Liver (tissue), 9 donors: Measurements from ENCODE around the gene PASK. TPM values are rescaled to one million over a fixed set of nuclear protein-coding genes. Genes with fewer than 3 reads are reported as not detected.

Experiments
- DNase-seq: peaks from one replicate; pipeline ENCODE4 v3.0.0-alpha.2; 2017; ENCODE audit warnings: low spot score
- H3K27ac ChIP-seq, 2 donors: one replicate each; pipeline ENCODE4 v1.7.0; 2013; ENCODE audit warnings: inconsistent platforms in 2 of 2, low read length in 2 of 2, control low read depth in 1 of 2, low read depth in 1 of 2, mild to moderate bottlenecking in 1 of 2
- H3K27me3 ChIP-seq, 4 donors: one replicate each; pipeline versions ENCODE4 v1.6.1 to v1.7.0; 2013; ENCODE audit warnings: low read length in 3 of 4, inconsistent platforms in 1 of 4, mild to moderate bottlenecking in 1 of 4, moderate library complexity in 1 of 4; ENCODE audit not compliant: control insufficient read depth in 4 of 4, insufficient read depth in 4 of 4
- H3K36me3 ChIP-seq, 4 donors: one replicate each; pipeline versions ENCODE4 v1.6.1 to v1.7.0; 2013; ENCODE audit warnings: low read length in 3 of 4, mild to moderate bottlenecking in 3 of 4, low read depth in 1 of 4, moderate library complexity in 1 of 4; ENCODE audit not compliant: control insufficient read depth in 4 of 4, insufficient read depth in 3 of 4
- H3K4me1 ChIP-seq, 4 donors: one replicate each; pipeline versions ENCODE4 v1.6.1 to v1.7.0; 2013; ENCODE audit warnings: low read length in 3 of 4, mild to moderate bottlenecking in 3 of 4, moderate library complexity in 1 of 4; ENCODE audit not compliant: control insufficient read depth in 4 of 4, insufficient read depth in 4 of 4
- H3K4me3 ChIP-seq, 3 donors: one replicate each; pipeline versions ENCODE4 v1.6.1 to v1.7.0; 2013; ENCODE audit warnings: low read length in 3 of 3, control low read depth in 1 of 3, low read depth in 1 of 3, mild to moderate bottlenecking in 1 of 3
- H3K9ac ChIP-seq, 2 donors: one replicate each; pipeline ENCODE4 v1.7.0; 2013; ENCODE audit warnings: low read length in 2 of 2, mild to moderate bottlenecking in 2 of 2, moderate library complexity in 2 of 2, control low read depth in 1 of 2, low read depth in 1 of 2
- H3K9me3 ChIP-seq, 4 donors: one replicate each; pipeline versions ENCODE4 v1.6.1 to v1.7.0; 2013; ENCODE audit warnings: low read length in 3 of 4; ENCODE audit not compliant: control insufficient read depth in 4 of 4
- CTCF ChIP-seq: fragments of 150-350 bp; IDR thresholded peaks from 2 replicates; pipeline ENCODE4 v1.5.1; 2017; ENCODE audit warnings: improper control_type of control experiment, low read depth, low read length; ENCODE audit not compliant: missing input control
- EGR1 ChIP-seq, 2 donors: IDR thresholded peaks; 2 replicates each; pipeline ENCODE4 v1.6.1; 2016 to 2018; ENCODE audit warnings: antibody characterized with exemption in 2 of 2, low read depth in 2 of 2
- FOXA1 ChIP-seq: IDR thresholded peaks from 2 replicates; pipeline ENCODE4 v1.6.1; 2016; ENCODE audit warnings: antibody characterized with exemption
- FOXA2 ChIP-seq: IDR thresholded peaks from 2 replicates; pipeline ENCODE4 v1.6.1; 2016; ENCODE audit warnings: antibody characterized with exemption
- GABPA ChIP-seq, 2 donors: IDR thresholded peaks in 1 of 2; conservative IDR thresholded peaks in 1 of 2; 2 replicates each; pipeline ENCODE4 v1.6.1; 2016; ENCODE audit warnings: antibody characterized with exemption in 2 of 2, mild to moderate bottlenecking in 1 of 2, moderate library complexity in 1 of 2
- HNF4A ChIP-seq, 2 donors: conservative IDR thresholded peaks; 2 replicates each; pipeline ENCODE4 v1.6.1; 2016; ENCODE audit warnings: antibody characterized with exemption in 2 of 2, mild to moderate bottlenecking in 2 of 2
- HNF4G ChIP-seq: IDR thresholded peaks from 2 replicates; pipeline ENCODE4 v1.6.1; 2016; ENCODE audit warnings: antibody characterized with exemption
- RAD21 ChIP-seq, 2 donors: IDR thresholded peaks; 2 replicates each; pipeline ENCODE4 v1.6.1; 2016; ENCODE audit warnings: antibody characterized with exemption in 2 of 2, mild to moderate bottlenecking in 2 of 2
- RXRA ChIP-seq, 2 donors: IDR thresholded peaks; 2 replicates each; pipeline ENCODE4 v1.6.1; 2017 to 2018; ENCODE audit warnings: antibody characterized with exemption in 2 of 2, mild to moderate bottlenecking in 1 of 2
- SP1 ChIP-seq: IDR thresholded peaks from 2 replicates; pipeline ENCODE4 v1.6.1; 2018; ENCODE audit warnings: antibody characterized with exemption, mild to moderate bottlenecking
- YY1 ChIP-seq: IDR thresholded peaks from 2 replicates; pipeline ENCODE4 v1.6.1; 2016; ENCODE audit warnings: antibody characterized with exemption, mild to moderate bottlenecking
- WGBS: extraction: QIAGEN DNeasy Blood & Tissue Kit; methylation state at CpG from one replicate; pipeline ENCODE4 v1.1.7; 2013; 5-methylcytosine and 5-hydroxymethylcytosine counted together
- polyA plus RNA-seq, 2 donors: library from polyadenylated mRNA; stranded (reverse) in 1 of 2; unstranded in 1 of 2; fragments of 200-250 nt in 1 of 2; fragments of >200 nt in 1 of 2; fragmentation: Nextera tagmentation in 1 of 2; extraction: Ambion mirVana in 1 of 2; gene quantifications; one replicate each; pipeline versions ENCODE4 v1.2.1 to v1.2.3, GENCODE V29; 2013 to 2015
- total RNA-seq, 2 donors: library from RNA; depleted of rRNA; stranded (reverse); fragments of >200 nt; gene quantifications; one replicate each; pipeline ENCODE4 v1.2.3, GENCODE V29; 2014
- TF ChIP-seq, protein P1 (sequence below): IDR thresholded peaks from 2 replicates; pipeline ENCODE4 v1.6.1; 2016; ENCODE audit warnings: antibody characterized with exemption, mild to moderate bottlenecking
- TF ChIP-seq, protein P2 (sequence below): IDR thresholded peaks from 2 replicates; pipeline ENCODE4 v1.6.1; 2016; ENCODE audit warnings: antibody characterized with exemption
- donor health status: healthy.
- donor health status: healthy.
- donor health status: healthy.
- donor health status: healthy.
- donor health status: healthy.

PASK gene
- total and polyA plus RNA-seq, 4 donors: 0.96 to 8.8 (median 2.9) TPM

- 13% methylated on average over 37 of the region's 37 CpGs for WGBS
- TF ChIP-seq SP1: no peak
- TF ChIP-seq RAD21 (IDR thresholded peaks at IDR 0.05): no peak
- TF ChIP-seq RXRA (IDR thresholded peaks at IDR 0.05): no peak
- TF ChIP-seq CTCF: no peak
- TF ChIP-seq, protein P1, sequence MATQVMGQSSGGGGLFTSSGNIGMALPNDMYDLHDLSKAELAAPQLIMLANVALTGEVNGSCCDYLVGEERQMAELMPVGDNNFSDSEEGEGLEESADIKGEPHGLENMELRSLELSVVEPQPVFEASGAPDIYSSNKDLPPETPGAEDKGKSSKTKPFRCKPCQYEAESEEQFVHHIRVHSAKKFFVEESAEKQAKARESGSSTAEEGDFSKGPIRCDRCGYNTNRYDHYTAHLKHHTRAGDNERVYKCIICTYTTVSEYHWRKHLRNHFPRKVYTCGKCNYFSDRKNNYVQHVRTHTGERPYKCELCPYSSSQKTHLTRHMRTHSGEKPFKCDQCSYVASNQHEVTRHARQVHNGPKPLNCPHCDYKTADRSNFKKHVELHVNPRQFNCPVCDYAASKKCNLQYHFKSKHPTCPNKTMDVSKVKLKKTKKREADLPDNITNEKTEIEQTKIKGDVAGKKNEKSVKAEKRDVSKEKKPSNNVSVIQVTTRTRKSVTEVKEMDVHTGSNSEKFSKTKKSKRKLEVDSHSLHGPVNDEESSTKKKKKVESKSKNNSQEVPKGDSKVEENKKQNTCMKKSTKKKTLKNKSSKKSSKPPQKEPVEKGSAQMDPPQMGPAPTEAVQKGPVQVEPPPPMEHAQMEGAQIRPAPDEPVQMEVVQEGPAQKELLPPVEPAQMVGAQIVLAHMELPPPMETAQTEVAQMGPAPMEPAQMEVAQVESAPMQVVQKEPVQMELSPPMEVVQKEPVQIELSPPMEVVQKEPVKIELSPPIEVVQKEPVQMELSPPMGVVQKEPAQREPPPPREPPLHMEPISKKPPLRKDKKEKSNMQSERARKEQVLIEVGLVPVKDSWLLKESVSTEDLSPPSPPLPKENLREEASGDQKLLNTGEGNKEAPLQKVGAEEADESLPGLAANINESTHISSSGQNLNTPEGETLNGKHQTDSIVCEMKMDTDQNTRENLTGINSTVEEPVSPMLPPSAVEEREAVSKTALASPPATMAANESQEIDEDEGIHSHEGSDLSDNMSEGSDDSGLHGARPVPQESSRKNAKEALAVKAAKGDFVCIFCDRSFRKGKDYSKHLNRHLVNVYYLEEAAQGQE: no peak
- TF ChIP-seq FOXA2: no peak
- TF ChIP-seq EGR1 (IDR thresholded peaks at IDR 0.05; ENCODE audit: low read depth in 2 of 2): no peak
- TF ChIP-seq FOXA1: no peak
- TF ChIP-seq YY1: no peak
- TF ChIP-seq HNF4A (conservative IDR thresholded peaks at IDR 0.05): no peak
- no peak for TF ChIP-seq HNF4G
- H3K27me3 ChIP-seq: no peaks in the 10 kb centered on the region
- no peaks in the 10 kb centered on the region for H3K9me3 ChIP-seq
- peaks cover 0 to 5% (median 3%) of the 10 kb centered on the region in 4 donors for H3K36me3 ChIP-seq
- H3K9ac ChIP-seq: peak overlapping the region in 1 of 2 donors; percentile 10
- H3K4me3 ChIP-seq: peak overlapping the region; percentile 66 to 98 (median 83)
- no peak for DNase-seq
- H3K27ac ChIP-seq: peak overlapping the region; percentile 55 to 64
- H3K4me1 ChIP-seq: peaks cover 3 to 26% (median 19%) of the 10 kb centered on the region in 4 donors
Observed at GRCh38 chr2:241150660-241151530, 1.6 kb upstream of the PASK start.

GRCh38 chr2:241149925-241150659, 820 bp upstream of the PASK start, which contains the start of gene PPP1R7:
PPP1R7 (plus strand) TSS chr2:241150467; CDS start chr2:241150496, 29 bp downstream.
- Histone ChIP-seq H3K27ac (peak within 1 kb of the TSS; percentile 55 to 64), H3K4me3 (peak within 1 kb of the TSS; percentile 83 to 98 (median 96)), H3K9ac (peak within 1 kb of the TSS in 1 of 2 donors; percentile 24), H3K27me3 (no peaks in the 10 kb centered on the region), H3K4me1 (peaks cover 3 to 26% (median 19%) of the 10 kb centered on the region in 4 donors), H3K9me3 (no peaks in the 10 kb centered on the region), H3K36me3 (peaks cover 0 to 3% (median 2%) of the 10 kb centered on the region in 4 donors)
- WGBS: under 1% methylated on average over 73 of the region's 73 CpGs
- TF ChIP-seq SP1 (peak; percentile 71), EGR1 (IDR thresholded peaks at IDR 0.05; ENCODE audit: low read depth in 2 of 2) (no peak), YY1 (peak; percentile 98), GABPA (IDR thresholded peaks at IDR 0.05 in 1 of 2, conservative IDR thresholded peaks at IDR 0.05 in 1 of 2) (peak in 1 of 2 donors; percentile 76), FOXA1 (no peak), FOXA2 (no peak), RAD21 (IDR thresholded peaks at IDR 0.05) (peak; percentile 41 to 53), CTCF (peak; percentile 9)
- TF ChIP-seq, protein P1: peak; percentile 23
- TF ChIP-seq, protein P2, sequence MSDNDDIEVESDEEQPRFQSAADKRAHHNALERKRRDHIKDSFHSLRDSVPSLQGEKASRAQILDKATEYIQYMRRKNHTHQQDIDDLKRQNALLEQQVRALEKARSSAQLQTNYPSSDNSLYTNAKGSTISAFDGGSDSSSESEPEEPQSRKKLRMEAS: peak; percentile 43
- DNase-seq: peak; percentile 92
